Iris pigment epithelial cell (primary cell): Measurements from ENCODE around the gene GPR141.

Experiments
- DNase-seq: peaks from one replicate; pipeline ENCODE4 v3.0.0-alpha.2; 2011; ENCODE audit warnings: low read depth

GPR141 gene

DNA sequence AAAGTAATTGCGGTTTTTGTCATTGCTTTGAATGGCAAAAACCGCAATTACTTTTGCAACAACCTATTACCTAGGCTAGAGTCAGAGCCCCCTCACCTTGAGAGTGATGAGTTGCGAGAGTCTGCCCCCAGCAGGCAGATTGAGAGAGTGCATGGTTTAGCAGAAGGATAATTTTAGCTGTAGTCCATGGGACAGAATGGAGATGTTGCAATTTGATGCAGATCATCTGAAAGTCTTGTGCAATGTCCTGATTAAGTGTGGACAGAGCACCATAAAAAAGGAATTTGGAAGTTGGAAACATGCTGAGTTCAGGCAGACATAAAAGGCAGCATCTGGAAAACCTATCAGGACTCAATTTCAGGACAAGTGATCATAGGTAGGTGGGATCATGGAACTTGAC is 48.7 kb downstream of the GPR141 start:
- peak; percentile 3 for DNase-seq

DNA sequence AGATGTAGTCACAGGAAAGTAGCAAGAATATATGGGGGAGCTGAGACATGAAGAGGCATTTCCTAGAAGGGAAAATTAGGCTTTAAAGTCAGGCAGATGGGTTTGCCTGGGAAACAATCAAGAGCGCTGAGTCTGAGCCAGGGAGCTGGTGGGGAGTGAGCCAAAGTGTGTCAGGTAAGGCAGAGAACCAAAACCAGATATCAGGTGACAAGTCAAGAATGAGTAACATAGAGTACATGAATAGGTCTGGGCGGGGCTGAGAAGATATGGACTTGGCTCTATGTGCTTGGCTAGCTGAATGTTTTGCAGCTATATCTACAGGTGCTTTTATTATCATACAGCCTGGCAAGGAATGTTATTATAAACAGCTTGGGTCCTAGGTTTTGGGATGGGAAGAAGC is 49.3 kb downstream of the GPR141 start:
- DNase-seq = no peak

DNA sequence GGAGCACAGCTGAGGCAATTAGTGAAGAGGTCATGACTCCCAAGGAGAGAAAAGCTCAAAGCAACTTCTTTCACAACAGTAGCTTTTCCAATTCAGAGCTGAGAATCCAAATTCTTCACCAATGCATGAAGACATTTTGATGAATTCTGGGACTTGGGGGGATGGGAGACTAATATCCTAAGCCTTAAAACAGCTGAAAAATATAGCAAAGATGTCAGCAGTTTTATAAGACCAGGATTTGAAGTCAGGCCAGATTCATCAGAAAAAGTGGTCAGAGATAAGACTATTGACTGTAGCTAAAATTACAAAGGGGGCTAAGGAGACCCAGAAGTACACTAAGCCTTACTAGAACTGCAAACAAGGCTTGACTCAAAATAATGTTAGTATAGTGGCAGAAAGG is 51.6 kb downstream of the GPR141 start:
- no peak for DNase-seq

DNA sequence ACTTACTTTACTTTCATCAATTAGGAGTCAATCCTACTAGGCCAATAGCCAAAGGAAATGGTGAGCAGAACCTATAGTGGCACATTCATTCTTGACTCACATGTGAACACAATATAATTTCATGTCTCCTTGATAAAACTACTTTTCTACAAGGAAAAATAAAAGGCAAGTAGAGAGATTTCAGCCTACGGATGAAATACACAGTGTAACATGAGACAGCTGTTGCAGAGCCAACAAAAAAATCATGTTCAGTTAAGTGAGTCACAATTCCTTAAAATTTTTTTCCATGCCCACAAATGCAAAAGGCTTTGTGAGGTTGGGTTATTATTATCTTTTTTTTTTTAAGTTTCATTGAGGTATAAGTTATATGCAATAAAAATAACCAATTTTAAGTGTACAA is 54.8 kb downstream of the GPR141 start:
- DNase-seq = no peak

DNA sequence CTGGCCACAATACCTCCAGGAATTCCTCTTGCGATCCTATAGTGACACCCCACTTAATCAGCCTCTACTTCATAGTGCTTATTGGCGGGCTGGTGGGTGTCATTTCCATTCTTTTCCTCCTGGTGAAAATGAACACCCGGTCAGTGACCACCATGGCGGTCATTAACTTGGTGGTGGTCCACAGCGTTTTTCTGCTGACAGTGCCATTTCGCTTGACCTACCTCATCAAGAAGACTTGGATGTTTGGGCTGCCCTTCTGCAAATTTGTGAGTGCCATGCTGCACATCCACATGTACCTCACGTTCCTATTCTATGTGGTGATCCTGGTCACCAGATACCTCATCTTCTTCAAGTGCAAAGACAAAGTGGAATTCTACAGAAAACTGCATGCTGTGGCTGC is 56.8 kb downstream of the GPR141 start:
- no peak for DNase-seq

DNA sequence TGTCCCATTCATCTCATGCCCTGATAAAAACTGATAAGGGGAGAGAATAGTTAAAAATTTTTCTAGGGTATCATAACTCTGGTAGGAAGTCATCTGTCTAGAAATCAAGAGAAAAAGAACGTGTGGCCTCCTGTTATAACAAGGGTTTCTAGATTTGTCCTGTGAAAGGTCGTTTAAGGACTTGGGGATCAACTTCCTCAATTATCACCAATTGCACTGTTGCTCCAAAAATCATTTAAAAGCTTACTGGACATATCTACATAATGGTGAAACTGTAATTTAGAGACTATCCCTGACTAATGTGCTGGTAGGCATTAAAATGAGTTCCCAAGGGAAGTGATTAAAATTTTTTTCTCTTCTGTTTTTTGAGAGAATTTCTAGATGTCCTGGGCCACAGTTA is 58.2 kb downstream of the GPR141 start:
- no peak for DNase-seq

DNA sequence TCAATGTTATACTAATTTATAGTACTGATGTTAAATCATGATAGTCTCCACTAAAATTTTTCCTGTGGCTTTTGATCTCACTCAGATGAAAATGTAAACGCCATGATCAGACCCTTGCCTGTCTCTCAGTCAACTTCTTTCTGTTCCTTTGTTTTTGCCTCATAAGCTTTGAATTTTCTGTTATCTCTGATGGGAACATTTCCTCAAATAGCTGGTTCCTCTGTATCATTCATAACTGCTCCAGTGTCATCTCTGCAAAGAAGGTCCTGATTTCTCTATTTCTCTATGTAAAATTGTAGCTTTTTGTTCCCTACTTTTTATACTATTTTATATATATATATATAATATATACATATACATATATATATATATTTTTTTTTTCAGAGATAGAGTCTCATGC is 67.5 kb downstream of the GPR141 start:
- no peak for DNase-seq

DNA sequence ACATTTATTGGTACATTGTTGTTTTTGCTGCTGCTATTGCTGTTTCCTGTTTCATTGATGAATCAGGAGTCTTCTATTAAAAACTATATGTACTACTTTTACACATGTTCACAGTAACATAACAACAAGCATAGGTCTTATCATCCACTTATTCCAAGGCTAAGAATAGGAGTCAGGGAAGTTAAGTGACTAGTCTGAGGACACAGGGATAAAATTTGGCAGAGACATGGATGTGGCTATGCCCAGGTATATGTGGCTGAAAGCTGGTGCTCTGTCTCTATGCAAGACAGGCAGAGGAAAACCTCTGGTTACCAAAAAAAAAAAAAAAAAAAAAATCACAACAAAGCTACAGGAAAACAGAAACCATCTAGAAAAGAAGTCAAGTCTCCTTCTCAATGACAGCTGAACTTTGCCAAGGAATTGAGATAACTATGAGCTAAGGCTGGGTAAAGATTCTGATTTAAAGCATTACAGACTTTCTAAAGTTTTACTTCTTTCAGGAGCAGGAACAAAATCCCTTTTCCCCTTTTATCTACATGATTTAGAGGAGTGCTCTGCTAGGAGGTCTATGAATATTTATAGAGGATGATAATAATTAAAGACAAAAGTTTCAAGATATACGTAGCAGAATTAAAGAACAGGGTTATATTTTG is 70.0 kb downstream of the GPR141 start:
- DNase-seq = no peak

DNA sequence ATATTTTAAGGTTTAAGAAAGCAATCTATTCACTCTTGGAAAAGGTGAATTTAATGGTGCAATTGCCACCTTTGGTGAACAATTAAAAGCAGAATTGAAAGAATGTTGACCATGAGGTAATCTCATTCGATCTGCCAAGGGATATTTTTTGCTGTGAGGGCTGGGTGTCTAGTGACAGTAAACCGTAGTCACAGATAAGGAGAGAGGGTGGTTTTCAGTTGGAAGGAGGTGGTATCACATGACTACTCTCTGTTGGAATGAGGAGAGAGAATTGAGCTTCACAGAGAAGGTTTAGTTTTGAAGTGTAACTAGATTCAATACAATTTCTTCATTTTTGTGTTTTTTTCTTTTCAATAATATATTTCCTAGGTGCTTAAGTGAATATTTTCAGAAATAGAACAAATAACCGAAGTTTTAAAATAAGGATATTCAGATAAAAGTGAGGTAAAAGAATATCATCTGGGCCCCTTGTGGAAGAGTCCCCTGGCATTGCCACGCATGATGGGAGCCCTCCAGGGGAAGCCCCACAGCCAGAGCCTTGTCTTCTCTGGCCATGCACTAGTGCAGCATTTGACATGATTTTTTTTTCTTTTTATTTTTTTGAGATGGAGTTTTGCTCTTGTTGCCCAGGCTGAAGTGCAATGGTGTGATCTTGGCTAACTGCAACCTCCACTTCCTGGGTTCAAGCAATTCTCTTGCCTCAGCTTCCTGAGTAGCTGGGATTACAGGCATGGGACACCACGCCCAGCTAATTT is 73.4 kb downstream of the GPR141 start:
- no peak for DNase-seq

DNA sequence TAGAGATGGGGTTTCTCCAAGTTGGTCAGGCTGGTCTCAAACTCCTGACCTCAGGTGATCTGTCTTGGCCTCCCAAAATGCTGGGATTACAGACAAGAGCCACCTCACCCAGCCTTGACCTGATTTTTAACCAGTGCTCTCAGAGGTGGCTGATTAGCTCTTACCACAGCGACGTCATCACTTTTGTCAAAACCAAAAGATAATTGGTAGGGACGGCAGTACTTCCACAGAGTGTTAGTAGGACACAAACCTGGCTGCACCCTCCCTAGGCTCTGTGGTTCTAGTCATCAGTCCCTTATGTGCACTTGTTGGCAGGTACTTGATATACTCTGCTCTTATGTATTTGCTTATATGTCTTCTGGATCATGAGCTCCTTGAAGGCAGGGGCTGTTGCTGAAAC is 74.0 kb downstream of the GPR141 start:
- no peak for DNase-seq

DNA sequence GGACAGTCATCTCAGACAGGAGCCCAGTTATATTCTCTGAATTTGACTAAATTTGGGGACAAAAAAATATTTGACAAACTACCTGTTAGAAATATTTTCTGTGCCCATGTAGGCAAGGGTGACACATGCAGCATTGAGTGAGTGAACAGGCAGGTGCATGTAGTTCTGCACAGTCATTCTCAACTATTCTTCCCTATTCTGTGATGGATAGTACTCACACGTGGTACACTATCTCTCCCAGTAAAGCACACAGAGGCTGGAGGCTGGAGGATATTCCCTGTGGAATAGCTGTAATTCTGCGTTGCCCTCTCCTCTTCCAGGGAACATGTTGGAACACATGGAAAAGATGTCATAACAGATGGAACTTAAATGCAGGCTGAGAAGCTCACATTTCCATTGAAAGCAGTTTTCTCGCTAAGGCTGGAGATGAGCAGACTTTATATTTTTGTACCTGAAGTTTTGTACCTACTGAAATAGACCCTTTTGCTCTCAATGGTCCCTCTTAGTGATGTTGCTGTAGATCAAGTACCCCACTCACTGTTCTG is 75.0 kb downstream of the GPR141 start:
- DNase-seq = no peak

DNA sequence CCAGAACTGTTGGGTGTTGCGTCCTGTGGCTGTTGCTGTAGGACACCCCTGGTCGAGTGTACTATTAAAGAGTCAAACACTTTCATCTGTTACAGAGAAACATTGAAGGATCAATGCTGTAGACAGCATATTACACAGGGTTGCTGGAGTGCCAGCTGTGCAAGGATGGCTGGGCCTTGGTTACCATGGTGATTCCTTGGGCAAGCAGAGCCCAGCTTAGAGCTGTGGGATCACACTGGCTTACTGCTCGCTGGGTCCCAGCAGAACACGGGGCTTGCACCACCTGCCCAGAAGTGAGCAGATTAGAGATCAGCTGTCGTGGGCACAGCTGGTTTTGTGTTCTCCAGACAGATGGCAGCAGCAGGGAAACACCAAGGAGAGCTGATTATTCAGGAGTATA is 76.0 kb downstream of the GPR141 start:
- DNase-seq = no peak

DNA sequence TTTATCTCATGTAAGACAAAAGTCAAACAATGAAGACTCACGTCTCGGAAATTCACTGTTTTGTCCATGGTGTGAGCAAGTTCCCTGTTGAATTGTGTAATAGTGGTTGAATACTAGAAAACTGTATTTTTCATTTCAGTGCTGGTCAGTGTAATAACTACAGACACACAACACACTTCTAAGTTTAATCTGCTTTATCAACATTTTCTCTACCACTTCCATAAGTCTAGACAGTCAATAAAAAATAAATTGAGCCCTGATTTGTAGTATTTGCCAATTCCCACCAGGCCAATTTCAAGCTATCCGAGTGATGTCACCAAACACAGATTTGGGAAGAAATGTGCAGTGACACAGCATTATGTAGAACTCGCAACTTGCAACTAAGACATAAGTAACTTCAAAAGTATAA is 81.9 kb downstream of the GPR141 start:
- DNase-seq = no peak

DNA sequence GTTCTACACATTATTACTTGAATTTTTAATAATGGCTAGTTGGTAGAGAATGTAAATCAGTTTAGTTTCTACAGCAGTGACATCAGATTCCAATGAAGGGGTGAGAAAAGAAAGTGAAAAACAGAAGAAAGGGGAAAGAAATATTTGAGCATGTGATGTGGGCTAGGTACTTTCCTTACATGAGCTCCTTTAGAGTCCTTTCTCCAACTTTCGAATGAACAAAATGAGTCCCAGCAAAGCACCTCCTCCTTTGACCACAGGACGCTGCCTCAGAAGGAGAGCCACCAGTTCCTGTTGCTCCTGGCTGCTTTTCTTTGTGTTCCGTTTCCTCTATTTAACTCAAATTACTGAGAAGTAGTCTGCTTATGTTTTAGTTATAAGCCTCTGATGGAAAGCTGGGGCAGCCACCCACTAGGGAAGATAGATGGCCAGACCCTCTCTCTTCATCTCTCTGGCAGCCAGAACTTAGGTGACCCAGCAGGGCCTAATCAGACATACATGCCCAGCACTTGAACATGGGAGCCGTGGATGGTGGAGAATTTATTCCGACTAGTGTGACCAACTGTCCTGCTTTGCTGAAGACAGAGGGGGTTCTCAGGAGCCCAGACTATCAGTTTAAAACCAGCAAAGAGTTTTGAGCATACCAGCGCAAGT is 82.4 kb downstream of the GPR141 start:
- DNase-seq = no peak

DNA sequence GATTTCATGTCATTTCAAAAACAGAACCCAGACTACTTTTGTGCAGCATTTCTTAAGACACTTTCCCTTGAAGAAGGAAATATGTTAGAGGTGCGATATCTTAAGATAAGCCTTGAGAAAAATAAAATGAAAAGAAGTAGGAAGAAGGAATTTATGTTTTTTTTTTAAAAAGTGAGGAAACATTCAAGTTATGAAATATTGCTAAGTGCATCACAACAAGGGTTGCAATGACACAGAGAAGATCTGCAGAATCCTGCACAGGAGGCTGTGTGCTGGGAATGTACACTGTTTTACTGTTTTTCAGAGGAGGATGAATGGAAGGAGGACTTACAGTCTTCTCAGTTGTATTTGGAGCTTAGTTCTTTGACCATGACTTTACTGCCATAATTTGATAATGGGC is 85.0 kb downstream of the GPR141 start:
- DNase-seq = no peak

DNA sequence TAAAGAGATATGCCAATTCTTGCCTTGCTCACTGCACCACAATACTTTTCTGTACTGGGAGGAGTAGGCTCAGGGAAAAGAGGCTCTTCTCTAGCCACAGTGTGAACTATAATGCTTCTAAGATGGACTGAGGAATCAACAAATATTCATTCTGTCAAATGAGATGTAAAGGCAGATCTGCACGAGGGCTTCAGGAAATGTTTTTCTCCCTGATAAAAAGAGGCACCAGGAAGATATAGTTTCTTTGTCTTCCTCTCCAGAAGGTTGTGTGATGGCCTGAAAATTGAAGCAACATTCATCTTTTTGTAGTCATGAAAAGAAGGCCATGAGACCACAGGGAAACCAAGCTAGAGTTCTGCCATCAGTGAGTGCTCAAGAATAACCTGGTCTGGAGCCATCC is 85.7 kb downstream of the GPR141 start:
- DNase-seq = no peak

DNA sequence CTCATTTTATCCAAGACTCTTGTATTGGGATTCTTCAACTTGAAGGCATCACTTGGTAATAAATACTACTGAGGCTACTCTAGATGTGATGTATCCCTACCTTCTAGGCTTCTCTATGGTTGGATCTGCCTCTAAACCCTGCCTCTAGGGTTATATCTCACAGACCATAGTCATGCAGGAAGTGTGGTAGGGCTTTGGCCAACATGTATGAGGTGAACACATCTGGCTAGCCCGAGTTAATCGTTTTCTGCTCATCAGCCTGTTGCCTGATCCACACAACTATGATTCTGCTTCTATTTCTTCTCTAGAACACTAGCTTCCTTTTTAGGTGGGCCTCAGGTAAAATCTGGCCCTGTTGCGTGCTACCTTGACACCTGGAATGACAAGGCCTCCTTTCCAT is 86.2 kb downstream of the GPR141 start:
- DNase-seq = no peak

DNA sequence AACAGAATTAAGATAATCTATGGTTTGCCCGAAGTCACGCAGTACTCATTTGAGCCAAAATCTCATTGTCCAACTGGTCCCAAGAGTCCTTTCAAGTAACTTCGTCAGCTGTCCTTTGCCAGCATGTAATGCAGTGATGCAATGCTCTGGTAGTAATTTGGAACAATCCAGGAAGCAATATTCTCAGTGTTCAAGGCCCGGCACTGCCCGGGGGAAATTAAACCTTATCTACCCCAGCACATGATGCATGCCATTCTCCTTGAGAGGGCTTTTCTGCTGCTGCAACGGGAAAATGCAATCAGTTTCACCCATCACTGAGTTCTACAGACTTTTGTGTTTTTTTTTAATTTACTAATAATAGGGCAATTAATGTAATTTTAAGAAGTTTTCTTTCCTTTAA is 87.3 kb downstream of the GPR141 start:
- DNase-seq = no peak

DNA sequence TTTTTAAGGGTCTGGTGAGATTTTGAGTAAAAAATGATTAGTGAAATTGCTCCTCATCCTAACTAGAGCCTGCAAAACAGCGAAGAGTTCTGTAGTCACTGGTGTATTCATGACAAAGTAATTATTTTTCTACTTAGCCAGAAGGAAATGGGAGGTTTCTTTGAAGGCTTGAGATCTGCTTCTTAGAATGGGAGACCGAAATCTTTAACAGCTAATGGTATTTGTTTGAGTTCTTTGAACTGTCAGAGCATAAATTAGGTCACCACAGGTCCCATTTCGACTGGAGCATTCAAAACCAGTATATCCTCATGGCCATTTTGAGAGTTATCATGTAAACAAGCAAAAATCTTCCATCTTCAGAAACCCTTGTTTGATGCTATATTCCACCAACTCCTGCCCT is 87.8 kb downstream of the GPR141 start:
- DNase-seq = no peak

DNA sequence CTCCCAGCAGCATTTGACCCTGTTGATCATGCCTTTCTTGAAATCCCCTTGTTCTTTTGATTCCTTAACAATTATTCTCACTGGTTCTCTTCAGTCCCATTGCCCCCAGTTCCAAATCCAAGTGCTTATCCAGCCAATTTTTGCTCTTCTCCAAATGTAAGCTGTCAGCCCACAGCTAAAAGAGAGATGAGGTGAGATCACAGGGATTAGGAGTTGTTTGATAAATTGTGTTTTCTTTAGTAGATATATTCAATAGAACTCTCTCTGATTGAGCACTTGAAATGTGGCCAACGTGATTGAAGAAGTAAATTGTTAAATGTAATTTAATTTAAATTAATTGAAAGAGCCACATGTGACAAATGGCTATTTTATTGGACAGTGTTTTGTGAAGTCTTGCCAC is 88.2 kb downstream of the GPR141 start:
- DNase-seq = no peak

DNA sequence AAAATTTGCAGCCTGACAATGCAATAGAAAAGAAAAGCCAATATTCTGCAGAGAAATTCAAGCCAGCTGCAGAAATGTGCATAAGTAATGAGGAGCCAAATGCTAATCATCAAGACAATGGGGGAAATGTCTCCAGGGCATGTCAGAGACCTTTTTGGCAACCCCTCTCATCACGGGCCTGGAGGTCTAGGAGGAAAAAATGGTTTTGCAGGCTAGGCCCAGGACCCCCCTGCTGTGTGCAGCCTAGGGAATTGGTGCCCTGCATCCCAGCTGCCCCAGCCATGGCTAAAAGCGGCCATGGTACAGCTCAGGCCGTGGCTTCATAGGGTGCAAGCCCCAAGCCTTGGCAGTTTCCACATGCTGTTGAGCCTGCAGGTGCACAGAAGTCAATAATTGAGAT is 92.4 kb downstream of the GPR141 start:
- DNase-seq = no peak

DNA sequence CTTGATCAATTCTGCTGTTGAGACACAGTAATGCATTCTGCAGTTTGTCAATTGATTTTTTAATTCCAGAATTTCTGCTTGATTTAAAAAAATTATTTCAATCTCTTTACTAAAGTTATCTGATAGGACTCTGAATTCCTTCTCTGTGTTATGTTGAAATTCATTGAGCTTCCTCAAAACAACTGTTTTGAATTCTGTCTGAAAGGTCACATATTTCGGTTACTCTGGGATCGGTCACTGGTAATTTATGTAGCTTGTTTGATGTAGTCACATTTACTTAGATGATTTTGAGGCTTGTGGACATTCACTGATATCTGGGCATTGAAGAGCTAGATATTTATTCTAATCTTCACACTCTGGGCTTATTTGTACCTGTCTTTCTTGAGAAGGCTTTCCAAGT is 97.6 kb downstream of the GPR141 start:
- DNase-seq = no peak

DNA sequence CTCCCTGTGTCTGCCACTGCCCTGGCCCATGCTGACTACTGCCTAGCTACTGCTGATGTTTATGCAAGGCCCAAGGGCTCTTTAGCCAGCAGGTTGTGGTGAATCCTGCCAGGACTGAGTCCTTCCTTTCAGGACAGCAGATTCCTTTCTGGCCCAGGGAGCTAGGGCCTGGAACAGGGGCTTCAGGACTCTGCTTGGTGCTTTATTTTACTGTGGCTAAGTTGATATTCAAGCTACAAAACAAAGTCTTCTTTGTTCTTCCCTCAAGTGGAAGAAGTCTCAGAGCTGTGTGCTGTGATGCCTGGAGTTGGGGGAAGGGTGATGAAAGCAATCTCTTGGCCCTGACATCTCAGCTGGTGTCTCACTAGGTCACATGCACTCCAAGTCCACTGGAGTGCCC is 98.6 kb downstream of the GPR141 start:
- no peak for DNase-seq
